Eye (tissue), 1 donor: Measurements from ENCODE around the gene BRINP2.

Experiments used
- DNase-seq: peaks from one replicate; pipeline ENCODE4 v3.0.0-alpha.2; 2015

Gene BRINP2, protein sequence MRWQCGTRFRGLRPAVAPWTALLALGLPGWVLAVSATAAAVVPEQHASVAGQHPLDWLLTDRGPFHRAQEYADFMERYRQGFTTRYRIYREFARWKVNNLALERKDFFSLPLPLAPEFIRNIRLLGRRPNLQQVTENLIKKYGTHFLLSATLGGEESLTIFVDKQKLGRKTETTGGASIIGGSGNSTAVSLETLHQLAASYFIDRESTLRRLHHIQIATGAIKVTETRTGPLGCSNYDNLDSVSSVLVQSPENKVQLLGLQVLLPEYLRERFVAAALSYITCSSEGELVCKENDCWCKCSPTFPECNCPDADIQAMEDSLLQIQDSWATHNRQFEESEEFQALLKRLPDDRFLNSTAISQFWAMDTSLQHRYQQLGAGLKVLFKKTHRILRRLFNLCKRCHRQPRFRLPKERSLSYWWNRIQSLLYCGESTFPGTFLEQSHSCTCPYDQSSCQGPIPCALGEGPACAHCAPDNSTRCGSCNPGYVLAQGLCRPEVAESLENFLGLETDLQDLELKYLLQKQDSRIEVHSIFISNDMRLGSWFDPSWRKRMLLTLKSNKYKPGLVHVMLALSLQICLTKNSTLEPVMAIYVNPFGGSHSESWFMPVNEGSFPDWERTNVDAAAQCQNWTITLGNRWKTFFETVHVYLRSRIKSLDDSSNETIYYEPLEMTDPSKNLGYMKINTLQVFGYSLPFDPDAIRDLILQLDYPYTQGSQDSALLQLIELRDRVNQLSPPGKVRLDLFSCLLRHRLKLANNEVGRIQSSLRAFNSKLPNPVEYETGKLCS

DNA sequence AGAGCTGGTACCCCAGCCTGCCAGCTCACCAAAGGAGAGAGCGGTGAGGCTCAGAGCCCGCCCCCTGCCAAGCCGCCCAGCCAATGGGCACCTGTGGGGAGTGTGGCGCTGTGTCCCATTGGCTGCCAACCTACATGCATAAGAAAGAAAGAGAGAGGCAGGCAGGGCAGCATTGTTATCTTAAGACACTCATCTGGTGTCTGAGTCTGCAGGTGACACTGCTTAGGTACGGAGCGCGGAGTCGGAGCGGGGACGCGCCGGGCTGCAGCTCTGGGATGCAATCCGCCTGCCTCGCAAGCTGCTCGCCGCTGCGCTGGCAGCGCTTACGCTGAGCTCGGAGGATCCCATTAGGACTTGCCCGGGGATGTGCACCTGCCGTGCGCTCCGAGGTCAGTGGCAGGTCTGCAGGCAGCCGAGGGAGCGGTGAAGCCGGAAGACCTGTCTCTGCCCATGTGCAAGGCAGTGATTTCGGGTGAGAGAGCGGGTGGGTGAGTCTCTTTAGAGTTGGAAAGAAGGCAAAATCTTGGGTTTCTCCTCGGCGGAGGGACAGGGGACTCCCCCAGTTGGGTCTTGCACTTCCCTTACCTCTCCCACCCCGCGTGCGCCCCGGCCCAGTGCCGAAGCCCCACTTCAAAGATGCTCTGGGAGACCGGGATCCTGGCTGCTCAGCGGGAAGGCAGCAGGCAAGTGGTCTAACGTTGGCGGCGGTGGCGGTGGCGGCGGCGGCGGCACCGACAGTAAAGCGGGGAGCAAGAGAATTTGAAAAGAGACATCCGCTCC, at the start of gene BRINP2:
TSS of gene BRINP2 (plus strand) at position 203 of the 780 bp plus-strand sequence. CDS start 58,919 bp downstream, outside the sequence.
- peak; percentile 87 for DNase-seq

DNA sequence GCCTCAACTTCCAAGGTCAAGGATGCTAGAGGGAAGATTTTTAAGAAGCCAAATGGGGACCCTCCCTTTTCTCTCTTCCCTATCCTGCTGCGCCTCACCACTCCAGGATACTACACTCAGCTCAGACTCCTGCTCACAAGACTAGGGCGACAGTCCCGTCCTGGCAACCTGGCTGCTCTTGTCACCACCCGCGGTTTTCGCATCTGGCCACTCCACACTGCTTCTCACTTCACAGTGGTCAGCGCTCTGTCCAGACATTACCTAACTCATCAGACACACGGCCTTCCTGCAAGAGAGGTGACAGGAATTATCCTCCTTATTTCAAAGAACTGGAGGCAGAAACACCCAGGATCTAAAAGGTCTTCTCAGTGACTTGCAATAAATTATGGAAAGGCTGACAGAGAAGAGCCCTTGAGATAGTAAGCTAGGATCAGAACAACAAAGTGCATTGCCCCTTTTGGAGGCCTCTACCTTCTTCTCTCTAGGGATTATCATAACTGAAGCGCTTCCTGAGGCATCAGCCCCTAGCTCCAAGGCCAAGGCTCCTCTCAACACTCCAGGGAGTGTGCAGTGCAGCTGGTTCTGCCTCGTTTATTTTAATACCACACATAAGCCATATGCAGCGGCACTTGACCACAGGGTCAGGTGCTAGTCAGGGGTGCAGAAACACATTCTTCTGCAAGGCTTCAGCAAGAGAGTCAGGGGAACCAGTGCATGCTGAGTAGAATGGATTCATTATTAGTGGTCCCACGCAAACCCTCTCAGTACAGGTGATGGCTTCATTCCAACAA, 48.1 kb upstream of the BRINP2 start:
- peak; percentile 45 for DNase-seq

- DNase-seq = no peak
Observed at GRCh38 chr1:177124577-177125278, 46.0 kb upstream of the BRINP2 start.

DNA sequence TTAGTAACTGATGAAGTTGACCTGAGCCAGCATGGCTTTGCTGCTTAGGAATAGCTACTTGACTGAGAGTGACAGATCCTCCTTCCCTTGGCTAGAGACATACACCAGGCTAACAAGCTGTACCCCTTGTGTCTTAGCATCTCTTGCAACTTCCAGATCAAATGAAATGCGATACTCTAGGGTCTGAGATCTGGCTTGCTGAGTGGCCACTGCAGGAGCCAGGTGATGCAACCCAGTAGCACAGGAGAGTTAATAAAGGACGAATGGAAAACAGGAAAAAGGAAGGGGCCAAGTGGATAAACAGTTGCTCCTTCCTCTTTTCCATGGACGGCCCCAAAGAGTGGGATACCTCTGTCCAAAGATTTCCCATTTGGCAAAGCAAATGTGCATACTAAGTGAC, 44.5 kb upstream of the BRINP2 start:
- no peak for DNase-seq

- DNase-seq = no peak
Observed at GRCh38 chr1:177128665-177129281, 42.0 kb upstream of the BRINP2 start.

GRCh38 chr1:177130451-177130945, 40.3 kb upstream of the BRINP2 start:
- peak; percentile 86 for DNase-seq

DNA sequence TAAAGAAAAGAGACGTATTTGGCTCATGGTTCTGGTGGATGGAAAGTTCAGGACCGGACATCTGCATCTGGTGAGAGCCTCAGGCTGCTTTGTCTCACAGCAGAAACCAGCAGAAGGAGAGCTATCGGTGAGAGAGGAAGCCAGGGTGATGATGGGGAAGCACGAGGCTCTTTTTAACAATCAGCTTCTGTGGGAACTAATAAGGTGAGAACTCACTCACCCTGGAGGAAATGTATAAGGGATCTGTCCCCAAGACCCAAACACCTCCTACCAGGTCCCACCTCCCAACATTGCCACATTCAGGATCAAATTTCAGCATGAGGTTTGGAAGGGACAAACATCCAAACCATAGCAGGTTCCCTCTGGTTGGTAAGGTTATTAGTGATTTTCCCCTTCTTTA, 39.0 kb upstream of the BRINP2 start:
- DNase-seq = no peak

DNA sequence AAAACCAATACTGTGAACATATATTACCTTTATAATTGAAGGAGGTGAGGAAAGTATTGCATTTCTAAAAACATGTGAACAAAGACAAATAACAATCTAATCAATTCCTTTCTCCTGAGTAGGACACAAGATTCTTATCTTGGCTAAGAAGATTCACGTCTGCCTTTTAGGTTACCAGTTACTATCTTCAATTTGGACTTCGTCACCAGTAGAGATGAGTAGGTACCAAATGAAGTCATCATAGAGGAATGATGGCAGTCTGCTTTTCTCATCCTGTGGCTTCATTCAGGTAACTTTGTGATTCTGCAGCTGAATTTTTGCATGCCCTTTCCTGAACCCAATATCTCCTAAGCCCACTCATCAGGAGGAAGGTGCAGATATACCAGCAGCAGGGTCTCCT, 38.6 kb upstream of the BRINP2 start:
- no peak for DNase-seq

DNA sequence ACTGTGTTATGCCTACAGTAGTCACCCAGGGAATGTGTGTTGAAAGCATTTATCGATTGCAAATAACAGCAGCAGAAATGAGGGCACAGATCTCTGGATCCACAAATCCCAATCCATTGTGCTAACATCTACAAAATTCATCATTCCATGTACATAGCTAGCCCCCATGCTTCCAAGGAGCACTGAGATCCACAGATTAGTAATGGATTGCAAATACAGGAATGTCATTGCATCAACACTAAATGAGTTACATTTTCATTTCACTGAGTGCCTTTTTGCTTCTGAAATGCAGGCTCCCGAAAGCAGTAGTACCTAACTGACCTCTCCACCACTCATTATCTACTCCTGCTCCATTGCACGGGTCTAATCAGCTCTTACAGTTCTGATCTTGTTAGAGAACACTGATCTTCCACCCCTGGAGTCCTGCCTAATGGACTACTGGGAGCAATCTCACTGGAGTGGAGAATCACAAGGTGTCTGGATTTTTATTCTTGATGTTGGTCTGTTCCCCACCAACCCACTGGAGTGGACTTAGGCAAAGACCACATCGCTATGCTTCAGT, 36.7 kb upstream of the BRINP2 start:
- DNase-seq = peak; percentile 52

DNA sequence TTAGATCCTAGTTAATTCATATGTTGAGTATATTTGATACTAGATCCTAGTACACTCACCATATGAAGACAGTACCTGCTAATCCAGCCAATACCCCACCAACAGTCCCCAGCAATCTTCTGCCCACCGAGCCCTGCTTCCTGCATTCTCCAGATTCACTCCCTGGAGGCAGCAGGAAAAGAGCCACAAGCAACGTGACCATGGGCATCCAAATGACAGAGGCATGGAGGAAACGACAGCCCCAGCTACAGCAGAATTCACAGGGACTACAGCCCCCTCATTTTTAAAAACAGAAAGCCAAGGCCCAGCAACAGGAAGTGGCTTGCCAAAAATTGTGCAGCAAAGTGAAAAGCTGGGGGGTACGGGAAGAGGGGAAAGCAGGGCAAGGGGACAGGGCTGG, 35.5 kb upstream of the BRINP2 start:
- DNase-seq = no peak

DNA sequence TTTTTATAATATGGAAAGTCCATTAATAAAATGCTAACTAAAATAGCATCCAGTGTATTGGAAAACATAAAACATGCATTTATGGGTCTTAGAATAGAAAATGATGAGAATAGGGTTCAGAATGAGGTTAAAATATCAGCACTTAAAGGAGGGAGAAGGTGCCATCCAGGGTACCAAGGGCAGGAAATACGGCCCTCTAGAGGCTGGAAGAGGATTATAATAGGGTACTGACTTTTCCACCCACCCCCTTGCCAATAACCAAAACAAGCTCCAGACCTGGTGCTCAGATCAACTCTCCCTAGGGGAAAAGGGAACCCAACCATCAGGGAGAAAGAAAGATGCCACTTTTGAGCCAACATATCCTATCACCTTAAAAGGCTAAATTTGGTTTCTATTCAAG, 32.9 kb upstream of the BRINP2 start:
- DNase-seq = no peak

- no peak for DNase-seq
Observed at GRCh38 chr1:177138347-177138746, 32.4 kb upstream of the BRINP2 start.

- DNase-seq = no peak
Observed at GRCh38 chr1:177142010-177142409, 28.7 kb upstream of the BRINP2 start.

- DNase-seq = no peak
Observed at GRCh38 chr1:177142791-177143271, 27.9 kb upstream of the BRINP2 start.

DNA sequence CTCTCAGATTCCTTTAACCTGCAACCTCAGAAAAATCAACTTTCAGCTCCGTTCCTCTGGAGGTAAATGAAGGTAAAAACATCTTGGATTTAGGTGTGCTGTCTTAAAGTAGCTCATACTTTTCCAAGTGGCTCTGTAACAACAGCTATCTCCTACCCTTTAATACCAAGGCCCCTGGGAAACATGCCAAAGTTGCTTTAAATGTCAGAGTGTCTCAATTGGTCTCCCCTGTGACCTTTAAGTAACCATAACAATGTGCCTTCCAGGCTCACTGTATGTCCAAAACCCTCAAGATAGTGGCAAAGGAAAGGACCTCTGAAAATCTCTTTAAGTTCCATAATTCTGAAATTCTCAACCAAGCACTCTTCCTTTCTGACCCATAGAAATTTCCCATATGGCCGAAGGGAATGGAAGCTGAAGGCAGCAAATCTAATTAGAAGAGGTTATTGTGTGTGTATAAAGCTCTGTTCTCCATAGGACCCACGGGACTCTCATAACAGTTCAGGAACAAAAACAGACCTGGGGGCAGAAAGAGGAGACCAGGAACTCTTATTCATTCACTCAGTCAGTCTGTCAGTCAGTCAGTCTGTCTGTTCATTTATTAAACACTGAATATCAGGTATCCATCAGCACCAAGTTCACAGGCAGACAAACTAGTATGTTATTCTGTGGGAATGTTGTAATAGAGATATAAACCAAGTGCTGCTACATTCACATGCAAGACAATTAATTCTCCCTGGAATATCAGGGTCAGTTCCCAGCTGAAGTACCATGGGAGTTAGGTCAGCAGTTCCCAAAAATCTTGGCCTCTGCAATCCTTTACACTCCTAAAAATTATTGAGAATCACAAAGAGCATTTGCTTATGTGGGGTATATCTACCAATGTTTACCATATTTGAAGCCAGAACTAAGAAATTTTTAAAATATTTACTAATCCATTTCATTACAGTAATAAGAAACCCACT, 25.4 kb upstream of the BRINP2 start:
- peak; percentile 52 for DNase-seq

DNA sequence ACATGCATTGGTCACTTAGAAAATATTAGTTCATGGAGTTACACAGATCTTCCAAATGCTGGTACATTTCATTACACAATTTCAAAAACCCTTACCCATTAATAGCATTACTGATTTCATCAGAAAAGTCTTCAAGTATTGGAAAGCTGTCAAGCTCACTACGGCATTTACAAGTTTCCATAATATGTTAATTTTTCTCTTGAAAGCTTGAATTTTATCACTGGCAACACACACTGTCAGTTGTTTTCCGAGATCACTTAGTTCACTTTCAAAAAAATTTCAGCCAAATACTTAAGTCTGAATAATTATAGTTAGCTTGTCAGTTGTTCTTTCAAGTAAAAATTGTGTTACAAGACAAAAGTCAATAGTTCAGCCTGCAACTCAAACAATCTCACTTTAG, 24.3 kb upstream of the BRINP2 start:
- DNase-seq = no peak

- DNase-seq = no peak
Observed at GRCh38 chr1:177162243-177162642, 8.5 kb upstream of the BRINP2 start.

DNA sequence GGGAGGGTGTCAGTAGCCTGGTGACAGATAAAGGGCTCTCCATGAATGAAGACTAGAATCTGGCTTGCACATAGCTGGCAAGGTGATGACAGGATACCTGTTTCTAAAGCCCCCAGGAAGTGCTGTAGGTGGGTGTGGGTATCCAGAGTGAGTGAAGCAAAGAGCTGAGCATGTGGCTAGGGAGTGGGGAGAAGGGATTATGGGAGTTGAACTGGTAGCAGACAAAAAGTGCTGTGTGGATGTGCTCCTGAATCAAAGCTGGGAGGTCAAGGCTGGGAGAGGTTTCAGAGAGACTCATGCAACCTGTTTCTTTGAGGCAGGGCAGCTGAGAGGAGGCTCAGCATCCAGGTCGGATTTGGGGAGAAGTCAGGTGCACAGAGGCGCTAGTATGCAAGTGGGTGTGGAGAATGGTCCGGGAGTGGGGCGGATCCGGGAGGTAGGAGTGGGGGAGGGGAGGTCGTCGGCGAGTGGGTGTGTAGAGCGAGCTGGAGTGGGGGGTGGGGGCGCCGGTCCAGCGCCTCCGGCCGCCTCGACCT, 6.8 kb upstream of the BRINP2 start:
- no peak for DNase-seq
